K562 (cell line): ENCODE results near the gene IL1RL1. TPM values are rescaled to one million over a fixed set of nuclear protein-coding genes. Genes with fewer than 3 reads are reported as not detected.

Experiments used
- ATAC-seq: fragments of 200-7000 bp; cut with Tn5 transposase; 3 replicates; pipeline ENCODE4 v1.9.1; 2020; ENCODE audit warnings: moderate library complexity
- BruUV-seq: library from RNA; stranded (reverse); fragments of 400-500 nt; replicated peaks from 2 replicates; lab custom pipeline; 2021; lab: Mats Ljungman, UMichigan
- CTCF ChIA-PET: fragments of 300-600 bp; formaldehyde crosslinking; extraction: SDS; loops from one replicate; lab custom pipeline; 2021; ENCODE audit warnings: low intra/inter-chr PET ratio; lab: Yijun Ruan, JAX
- POLR2A ChIA-PET: fragments of 300-600, 350-650 bp; sonication (Branson Sonifier 250); formaldehyde crosslinking; extraction: SDS; loops from one replicate; lab custom pipeline; 2021; ENCODE audit warnings: antibody characterized with exemption, inconsistent platforms; lab: Yijun Ruan, JAX
- DNase-seq, 4 experiments: peaks; one replicate each; pipeline versions ENCODE4 v3.0.0 to v3.0.0-alpha.2; 2011 to 2018; ENCODE audit warnings: low spot score in 3 of 4, mixed read lengths in 3 of 4; ENCODE audit errors: extremely low read depth in 1 of 4
- FAIRE-seq: peaks from 2 replicates; lab custom pipeline; 2011; peaks lifted over from hg19 to GRCh38; lab: Jason Lieb, UNC
- H2AFZ ChIP-seq: 2 replicates; pipeline ENCODE4 v1.6.0; 2011; ENCODE audit warnings: low read depth, low read length, control low read depth, inconsistent platforms
- H3K27ac ChIP-seq: fragments of 200-600 bp; 3 replicates; pipeline ENCODE4 v1.8.0; 2011; ENCODE audit warnings: low read depth, mild to moderate bottlenecking, control low read depth, inconsistent platforms, low read length, moderate library complexity, mixed read lengths; ENCODE audit errors: extremely low read depth
- H3K27me3 ChIP-seq, 2 experiments: fragments of 300-600 bp in 1 of 2; 2 replicates in 1 of 2; 3 replicates in 1 of 2; pipeline versions ENCODE4 v1.6.0 to v1.8.0; 2011; ENCODE audit warnings: inconsistent platforms in 2 of 2, low read length in 2 of 2, mild to moderate bottlenecking in 1 of 2, mixed read lengths in 1 of 2, moderate library complexity in 1 of 2; ENCODE audit not compliant: control insufficient read depth in 2 of 2, insufficient read depth in 2 of 2
- H3K36me3 ChIP-seq: fragments of 300-600 bp; 3 replicates; pipeline ENCODE4 v1.8.0; 2011; ENCODE audit warnings: mild to moderate bottlenecking, low read length, inconsistent platforms; ENCODE audit not compliant: control insufficient read depth, insufficient read depth
- H3K4me1 ChIP-seq, 2 experiments: fragments of 200-600 bp in 1 of 2; replicated peaks in 1 of 2; 2 replicates in 1 of 2; 3 replicates in 1 of 2; pipeline versions ENCODE4 v1.5.1 to v1.8.0; 2011; ENCODE audit warnings: inconsistent platforms in 2 of 2, low read length in 2 of 2, mild to moderate bottlenecking in 1 of 2, mixed read lengths in 1 of 2, moderate library complexity in 1 of 2; ENCODE audit not compliant: control insufficient read depth in 2 of 2, insufficient read depth in 2 of 2
- H3K4me2 ChIP-seq: 2 replicates; pipeline ENCODE4 v1.6.1; 2011; ENCODE audit warnings: low read length, control low read depth, inconsistent platforms, mixed read lengths; ENCODE audit not compliant: insufficient read depth
- H3K4me3 ChIP-seq: fragments of 200-600 bp; sonication (generic), shearing (Covaris generic); 2 replicates; pipeline ENCODE4 v1.5.1; 2016; ENCODE audit warnings: control low read depth, inconsistent platforms
- H3K79me2 ChIP-seq: fragments of 200-600 bp; 3 replicates; pipeline ENCODE4 v1.8.0; 2011; ENCODE audit warnings: low read length, inconsistent platforms; ENCODE audit not compliant: control insufficient read depth, insufficient read depth
- H3K9ac ChIP-seq, 2 experiments: 2 replicates each; pipeline versions ENCODE4 v1.6.0 to v1.6.1; 2011; ENCODE audit warnings: low read depth in 2 of 2, low read length in 2 of 2, control low read depth in 1 of 2, inconsistent platforms in 1 of 2, mild to moderate bottlenecking in 1 of 2, mixed read lengths in 1 of 2; ENCODE audit not compliant: insufficient read depth in 1 of 2
- H3K9me1 ChIP-seq: one replicate; pipeline ENCODE4 v1.6.0; 2011; ENCODE audit warnings: inconsistent platforms, mild to moderate bottlenecking, low read length, moderate library complexity; ENCODE audit not compliant: control insufficient read depth, insufficient read depth
- H3K9me3 ChIP-seq: replicated peaks from 2 replicates; pipeline ENCODE4 v1.5.1; 2011; ENCODE audit warnings: low read depth, low read length, inconsistent platforms; ENCODE audit not compliant: control insufficient read depth, insufficient read depth
- H4K20me1 ChIP-seq: replicated peaks from 2 replicates; pipeline ENCODE4 v1.6.1; 2011; ENCODE audit warnings: low read length, inconsistent platforms, mixed read lengths; ENCODE audit not compliant: control insufficient read depth, insufficient read depth
- CTCF ChIP-seq, 3 experiments: IDR thresholded peaks in 2 of 3; conservative IDR thresholded peaks in 1 of 3; 2 replicates each; pipeline ENCODE4 v1.5.1; 2011 to 2012; ENCODE audit warnings: low read length in 3 of 3, mild to moderate bottlenecking in 3 of 3, control low read depth in 2 of 3, improper control_type of control experiment in 1 of 3, inconsistent platforms in 1 of 3, low read depth in 1 of 3, mixed read lengths in 1 of 3, moderate library complexity in 1 of 3; ENCODE audit not compliant: insufficient read depth in 2 of 3
- RAD21 ChIP-seq, 2 experiments: fragments of 250-450 bp in 1 of 2; fragments of 450-650 bp in 1 of 2; sonication (Bioruptor Pico) in 1 of 2; formaldehyde crosslinking in 1 of 2; IDR thresholded peaks in 1 of 2; conservative IDR thresholded peaks in 1 of 2; 2 replicates each; pipeline versions ENCODE4 v1.4.0 to v1.8.0; 2020 to 2022; ENCODE audit warnings: mild to moderate bottlenecking in 2 of 2, moderate library complexity in 1 of 2
- RBFOX2 ChIP-seq: fragments of 200-400 bp; formaldehyde crosslinking; IDR thresholded peaks from 2 replicates; pipeline ENCODE4 v1.6.1; 2017; ENCODE audit warnings: low read depth, mild to moderate bottlenecking, low read length, moderate library complexity
- WGBS: fragments of 100-300 bp; shearing (Covaris generic); methylation state at CpG from one replicate; pipeline ENCODE4 v1.1.6; 2016; ENCODE audit warnings: low coverage, mixed read lengths; ENCODE audit not compliant: insufficient coverage; ENCODE audit errors: missing lambda C conversion rate; 5-methylcytosine and 5-hydroxymethylcytosine counted together
- in situ Hi-C: fragments of 300-500 bp; cut with MboI; formaldehyde crosslinking; loops from 4 replicates; pipeline ENCODE4 v1.15.0; 2018; ENCODE audit warnings: inconsistent platforms, mixed read lengths
- intact Hi-C: fragments of 100-400 bp; cut with micrococcal nuclease; formaldehyde crosslinking; loops from 2 replicates; pipeline ENCODE4 v1.14.2; 2022
- polyA plus RNA-seq, 8 experiments: library from polyadenylated mRNA; depleted of rRNA in 4 of 8; stranded (reverse) in 5 of 8; unstranded in 3 of 8; fragments of >200 nt; fragmentation: Nextera tagmentation in 2 of 8; fragmentation: Illumina TruSeq in 1 of 8; extraction: Ambion mirVana in 2 of 8; extraction: Trizol in 1 of 8; gene quantifications; 2 replicates each; pipeline versions ENCODE4 v1.2.1 to v1.2.3, GENCODE V29; 2011 to 2014; ENCODE audit warnings: inconsistent platforms in 1 of 8, missing spikeins in 1 of 8
- total RNA-seq, 7 experiments: library from RNA; depleted of rRNA in 6 of 7; stranded (reverse); fragments of >200 nt in 6 of 7; fragmentation: Illumina TruSeq in 2 of 7; extraction: Trizol in 2 of 7; gene quantifications; 2 replicates each; pipeline versions ENCODE4 v1.2.1 to v1.2.3, GENCODE V29; 2011 to 2021; ENCODE audit warnings: low replicate concordance in 1 of 7

Gene IL1RL1
- total and polyA plus RNA-seq, 9 of the 15 experiments (the other 6 are each of a cell fraction or from before 2014, with no cell fraction given): 0.06 to 3.3 (median 0.59) TPM

- H3K9me1 ChIP-seq: no peaks in the 10 kb centered on the region
- intact Hi-C loops: no loop called here
- in situ Hi-C loops: no loop called here
- 0 out of 2 replicates have a peak, but pooled peaks cover 3% of the 10 kb centered on the region for H3K9me3 ChIP-seq
- ATAC-seq (no peak), FAIRE-seq (peak; percentile 35), DNase-seq (no peak)
- no peaks in the 10 kb centered on the region for H4K20me1 ChIP-seq
- H3K4me1 ChIP-seq: peaks cover 0 to 8% of the 10 kb centered on the region in 2 experiments; a peak in 1 of 5 replicates
- H3K9ac ChIP-seq: no peak overlapping the region
- no peak overlapping the region for H3K27ac ChIP-seq
- H3K79me2 ChIP-seq: no peaks in the 10 kb centered on the region
- TF ChIP-seq RBFOX2 (no peak), CTCF (IDR thresholded peaks at IDR 0.05 in 2 of 3, conservative IDR thresholded peaks at IDR 0.05 in 1 of 3; ENCODE audit: insufficient read depth in 2 of 3, low read depth in 1 of 3, low read length in 3 of 3) (peak in 2 of 3 experiments; percentile 16 to 28; a peak in 3 of 6 replicates), RAD21 (CRISPR knock-in tag; conservative IDR thresholded peaks at IDR 0.05 in 1 of 2, IDR thresholded peaks at IDR 0.05 in 1 of 2) (peak; percentile 36 to 53)
- CTCF ChIA-PET: interaction anchor here (0.7 kb wide), 1 partner anchor 49 kb away, joined by 3 read pairs; no protein-coding TSS in a partner anchor
- peak overlapping the region; percentile 71; the same call in 1 of the 2 replicates for H2AFZ ChIP-seq
- no peaks in the 10 kb centered on the region for H3K27me3 ChIP-seq
- H3K36me3 ChIP-seq: no peaks in the 10 kb centered on the region
- POLR2A ChIA-PET: interaction anchor here (1.0 to 1.1 kb wide), 2 partner anchors 8 to 34 kb away, joined by 3 read pairs; no protein-coding TSS in a partner anchor
- BruUV-seq: no TSS peak
- 27% methylated on average over 3 of the region's 3 CpGs for WGBS
- H3K4me3 ChIP-seq: no peak overlapping the region
- H3K4me2 ChIP-seq: no peak overlapping the region
Measured at GRCh38 chr2:102342888-102343287, 31.5 kb downstream of the IL1RL1 start.
